HG03439 (cell line): ENCODE data around the gene DCX.

ENCODE experiments used
- ATAC-seq: cut with Tn5 transposase; IDR thresholded peaks from one replicate; pipeline ENCODE4 v1.9.1; 2021; ENCODE audit warnings: mild to moderate bottlenecking, moderate library complexity; ENCODE audit not compliant: unreplicated experiment

Gene DCX

GRCh38 chrX:111319451-111319850, 92.5 kb downstream of the DCX start:
- no peak for ATAC-seq

- no peak for ATAC-seq
Observed at GRCh38 chrX:111318901-111319300, 93.1 kb downstream of the DCX start.

- no peak for ATAC-seq
Observed at GRCh38 chrX:111309083-111309482, 102.9 kb downstream of the DCX start.

- no peak for ATAC-seq
Observed at GRCh38 chrX:111308039-111308438, 104.0 kb downstream of the DCX start.

- ATAC-seq, result no peak
Observed at GRCh38 chrX:111302284-111302683, 109.7 kb downstream of the DCX start.

GRCh38 chrX:111288841-111289240, 123.2 kb downstream of the DCX start:
- no peak for ATAC-seq

GRCh38 chrX:111284631-111285293, 127.2 kb downstream of the DCX start:
- no peak for ATAC-seq

- no peak for ATAC-seq
Observed at GRCh38 chrX:111283446-111283845, 128.5 kb downstream of the DCX start.

- ATAC-seq, result no peak
Observed at GRCh38 chrX:111282991-111283390, 129.0 kb downstream of the DCX start.

- no peak for ATAC-seq
Observed at GRCh38 chrX:111282139-111282538, 129.9 kb downstream of the DCX start.

GRCh38 chrX:111270339-111270738, 141.7 kb downstream of the DCX start, which contains the start of gene CAPN6:
Gene CAPN6, minus strand, starts transcription at chrX:111270483. Its CDS starts 6,547 bp downstream, at chrX:111263936.
- ATAC-seq, result no peak

GRCh38 chrX:111268506-111268905, 143.5 kb downstream of the DCX start:
- ATAC-seq, result no peak

GRCh38 chrX:111265486-111265885, 146.5 kb downstream of the DCX start:
- ATAC-seq, result no peak

GRCh38 chrX:111264385-111264784, 147.6 kb downstream of the DCX start:
- ATAC-seq, result no peak

GRCh38 chrX:111262086-111262485, 149.9 kb downstream of the DCX start:
- no peak for ATAC-seq

- no peak for ATAC-seq
Observed at GRCh38 chrX:111260451-111260850, 151.5 kb downstream of the DCX start.

- no peak for ATAC-seq
Observed at GRCh38 chrX:111259559-111259958, 152.4 kb downstream of the DCX start.

- no peak for ATAC-seq
Observed at GRCh38 chrX:111257733-111258132, 154.3 kb downstream of the DCX start.

- ATAC-seq, result no peak
Observed at GRCh38 chrX:111254896-111255693, 156.9 kb downstream of the DCX start.

- no peak for ATAC-seq
Observed at GRCh38 chrX:111244235-111244750, 167.7 kb downstream of the DCX start.
